ENCODE results near the gene THAP11. TPM values are rescaled to one million over a fixed set of nuclear protein-coding genes. Genes with fewer than 3 reads are reported as not detected.

Gene THAP11
- total and polyA plus RNA-seq, 12 donors = 8.4 to 85.6 (median 29.6) TPM

DNA sequence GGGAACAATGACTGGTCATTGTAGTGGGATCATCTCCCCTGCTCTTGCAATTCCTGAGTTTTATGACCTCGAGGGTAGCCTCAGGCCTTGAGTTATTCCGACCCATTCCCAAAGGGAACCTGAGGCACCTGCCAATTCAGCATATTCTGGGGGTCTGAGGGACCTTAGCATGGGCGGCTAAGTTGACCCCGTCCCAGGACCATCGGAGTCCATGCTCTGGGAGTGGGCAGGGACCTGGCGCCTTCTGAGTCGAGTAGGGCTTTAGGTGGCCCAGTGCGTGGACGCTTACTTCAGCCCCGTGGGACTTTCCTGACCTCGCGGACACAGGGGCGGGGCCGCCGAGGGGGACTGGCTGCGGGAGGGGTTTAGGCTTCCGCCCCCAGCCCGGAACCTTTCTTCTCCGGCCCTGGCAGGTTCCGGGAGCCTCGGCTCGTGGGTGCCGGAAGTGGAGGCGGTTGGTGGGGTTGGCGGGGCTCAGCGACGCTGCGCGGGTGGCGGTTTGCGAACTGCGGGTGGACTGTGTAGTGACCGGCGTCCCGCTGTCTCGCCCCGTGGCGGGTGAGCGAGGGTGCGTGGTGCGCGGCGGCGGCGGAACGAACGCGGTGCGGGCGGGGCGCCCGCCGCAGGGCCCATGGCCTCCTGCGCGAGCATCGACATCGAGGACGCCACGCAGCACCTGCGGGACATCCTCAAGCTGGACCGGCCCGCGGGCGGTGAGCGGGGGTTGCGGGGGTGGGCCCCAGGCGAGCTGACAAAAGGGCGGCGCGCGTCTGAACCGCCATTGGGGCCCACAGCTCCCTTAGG is 30.7 kb downstream of the THAP11 start, which contains the start of gene EDC4:
Gene EDC4 (plus strand): TSS at position 422 of the 804 bp plus-strand sequence. CDS start 210 bp downstream, at position 632.
- TF ChIP-seq POLR2A (IDR thresholded peaks at IDR 0.05) = peak; percentile 47 to 52
- TF ChIP-seq CTCF (IDR thresholded peaks at IDR 0.05) = no peak
- peak; percentile 83 to 91 (median 86) for DNase-seq
- WGBS, 4 donors = 0 to 3% (median 2%) methylated on average over 1 to 72 of the region's 72 CpGs
- Histone ChIP-seq H3K9me3 (replicated peaks in 1 of 3) (no peaks in the 10 kb centered on the region), H3K36me3 (replicated peaks in 1 of 2) (peaks cover 0 to 46% of the 10 kb centered on the region in 2 donors), H3K4me3 (peak within 1 kb of the TSS; percentile 25 to 97 (median 65)), H3K27ac (peak within 1 kb of the TSS in 4 of 5 donors; percentile 58 to 83 (median 71)), H3K4me1 (replicated peaks in 1 of 2) (peaks cover 10 to 18% of the 10 kb centered on the region in 2 donors), H3K27me3 (no peaks in the 10 kb centered on the region)
- intact Hi-C loops (cut with DNase I) = no loop called here

- H3K27ac ChIP-seq = peak overlapping the region in 4 of 5 donors; percentile 58 to 83 (median 71)
- peaks cover 10 to 18% of the 10 kb centered on the region in 2 donors for H3K4me1 ChIP-seq (replicated peaks in 1 of 2)
- peaks cover 0 to 46% of the 10 kb centered on the region in 2 donors for H3K36me3 ChIP-seq (replicated peaks in 1 of 2)
- intact Hi-C loops (cut with DNase I) = no loop called here
- WGBS, 4 donors = 14 to 20% (median 15%) methylated on average over 14 to 23 of the region's 23 CpGs
- peak overlapping the region; percentile 25 to 97 (median 65) for H3K4me3 ChIP-seq
- no peak for TF ChIP-seq CTCF (IDR thresholded peaks at IDR 0.05)
- TF ChIP-seq POLR2A (IDR thresholded peaks at IDR 0.05) = no peak
- no peaks in the 10 kb centered on the region for H3K9me3 ChIP-seq (replicated peaks in 1 of 3)
- DNase-seq = peak in 1 of 7 donors; percentile 18
- H3K27me3 ChIP-seq = no peaks in the 10 kb centered on the region
Measured at GRCh38 chr16:67873435-67874370, 31.6 kb downstream of the THAP11 start.

DNA sequence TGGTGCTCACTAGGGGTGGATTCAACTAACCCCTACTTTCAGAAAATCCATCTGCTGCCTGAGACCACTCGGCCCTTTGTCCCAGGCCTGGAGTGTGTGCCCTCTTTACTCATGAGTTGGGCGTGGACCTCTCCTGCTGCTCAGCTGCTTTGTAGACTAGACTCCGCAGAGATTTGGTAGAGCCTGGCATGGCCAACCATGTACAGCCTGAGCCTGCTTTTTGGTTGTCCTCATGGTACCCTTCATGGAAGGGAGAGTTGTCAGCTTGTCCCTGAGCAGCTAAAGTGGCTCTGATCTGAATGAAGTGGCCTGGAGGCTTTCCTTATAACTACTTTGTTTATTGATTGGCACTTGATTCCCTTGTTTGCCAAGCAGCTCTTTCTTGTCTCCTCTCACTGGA is 32.3 kb downstream of the THAP11 start:
- intact Hi-C loops (cut with DNase I) = no loop called here

More for the DNA sequence above, 32.3 kb downstream of the THAP11 start:
- TF ChIP-seq CTCF (IDR thresholded peaks at IDR 0.05) (no peak), POLR2A (IDR thresholded peaks at IDR 0.05) (no peak)
- H3K27me3 ChIP-seq = no peaks in the 10 kb centered on the region
- H3K36me3 ChIP-seq (replicated peaks in 1 of 2) = peaks cover 0 to 48% of the 10 kb centered on the region in 2 donors
- WGBS, 4 donors = 56 to 87% (median 79%) methylated on average over 3 of the region's 3 CpGs
- DNase-seq = no peak
- H3K4me3 ChIP-seq = peak overlapping the region in 1 of 4 donors; percentile 97
- peaks cover 10 to 18% of the 10 kb centered on the region in 2 donors for H3K4me1 ChIP-seq (replicated peaks in 1 of 2)
- no peaks in the 10 kb centered on the region for H3K9me3 ChIP-seq (replicated peaks in 1 of 3)
- H3K27ac ChIP-seq = no peak overlapping the region
